NCI-H1417 treated with DMSO at 0.1 percent for 48 hours (cell line): ENCODE results near the gene SCFD1.

Source experiments
- DNase-seq: peaks from one replicate; lab custom pipeline; 2025; lab: John Stamatoyannopoulos, UW

SCFD1 gene

DNA sequence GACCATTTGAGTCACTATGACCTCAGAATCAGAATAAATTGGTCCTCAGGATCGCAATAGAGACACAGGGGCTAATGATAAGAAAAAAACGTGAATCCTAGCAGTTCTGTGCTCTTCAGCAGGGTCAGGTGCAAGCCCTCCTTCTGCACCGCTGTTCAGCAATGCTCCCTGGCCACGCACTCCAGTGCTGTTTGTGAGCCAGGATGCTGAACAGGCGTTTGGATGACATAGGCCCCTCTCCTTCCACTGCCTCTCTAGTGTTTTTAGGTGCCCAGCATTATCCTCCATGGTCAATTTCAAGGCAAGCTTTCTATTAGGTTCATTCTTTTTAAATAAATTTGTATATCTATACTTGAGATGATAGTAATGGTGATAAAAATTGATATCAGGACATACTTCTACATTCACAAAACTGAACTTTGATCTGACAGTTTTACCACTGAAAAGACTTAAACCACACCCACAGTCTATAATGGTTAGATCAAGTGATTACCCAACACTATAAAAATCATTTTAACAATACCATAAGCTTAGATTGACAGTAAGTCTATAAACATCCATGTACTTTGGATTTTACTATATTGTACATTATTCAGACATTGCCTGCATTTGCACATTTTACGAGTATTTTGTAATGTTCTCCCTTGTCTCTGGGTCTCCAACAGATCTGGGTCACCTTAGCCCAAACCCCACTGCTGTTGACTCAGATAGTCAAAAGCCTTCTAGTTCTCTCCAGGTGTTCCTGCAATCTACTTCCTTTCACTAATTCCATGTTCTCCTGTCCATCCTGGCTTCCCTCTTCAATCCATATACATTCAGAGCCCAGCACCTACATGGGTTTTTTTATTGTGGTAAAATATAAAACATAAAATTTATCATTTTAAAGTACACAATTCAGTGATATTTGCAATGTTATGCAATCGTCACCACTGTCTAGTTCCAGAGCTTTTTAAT is 137.3 kb downstream of the SCFD1 start:
- no peak for DNase-seq

DNA sequence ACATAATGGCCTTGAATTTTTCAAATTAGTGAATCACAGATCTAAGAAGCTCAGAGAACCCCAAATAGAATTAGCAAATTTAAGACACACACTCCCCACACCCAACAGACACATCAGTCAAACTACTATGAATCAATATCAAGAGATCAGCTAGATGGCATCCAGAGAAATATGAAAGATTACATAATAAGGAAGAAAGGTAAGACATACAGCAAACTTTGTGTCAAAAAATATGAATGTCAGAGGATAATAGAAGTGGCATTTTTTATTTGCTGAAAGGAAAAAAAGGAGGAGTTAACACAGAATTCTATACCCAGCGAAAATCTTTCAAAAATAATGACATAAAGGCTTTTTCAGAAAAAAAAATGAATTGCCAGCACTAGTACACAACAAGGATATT is 141.8 kb downstream of the SCFD1 start:
- no peak for DNase-seq

- no peak for DNase-seq
Observed at GRCh38 chr14:30767624-30768023, 145.5 kb downstream of the SCFD1 start.

GRCh38 chr14:30768791-30769190 is 146.7 kb downstream of the SCFD1 start:
- DNase-seq, result no peak

DNA sequence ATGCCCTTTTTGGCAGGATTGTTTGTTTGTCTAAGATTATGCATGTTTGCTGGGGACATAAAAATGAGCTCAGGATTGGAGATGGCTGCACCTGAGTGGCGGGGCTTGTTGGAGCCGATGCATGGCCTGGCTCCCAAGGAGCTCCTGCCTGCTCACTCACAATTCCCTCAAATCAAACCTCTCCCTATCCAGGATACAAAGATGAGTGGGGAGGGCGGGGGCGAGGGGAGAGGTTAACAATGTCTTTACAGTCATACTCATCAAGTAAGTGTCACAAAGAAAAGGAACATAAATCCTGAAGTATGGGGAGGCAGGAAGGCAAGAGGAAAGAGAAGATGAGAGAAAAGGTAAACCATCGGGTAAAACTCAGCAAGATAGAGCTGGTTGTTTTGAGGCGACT is 148.3 kb downstream of the SCFD1 start:
- no peak for DNase-seq

DNA sequence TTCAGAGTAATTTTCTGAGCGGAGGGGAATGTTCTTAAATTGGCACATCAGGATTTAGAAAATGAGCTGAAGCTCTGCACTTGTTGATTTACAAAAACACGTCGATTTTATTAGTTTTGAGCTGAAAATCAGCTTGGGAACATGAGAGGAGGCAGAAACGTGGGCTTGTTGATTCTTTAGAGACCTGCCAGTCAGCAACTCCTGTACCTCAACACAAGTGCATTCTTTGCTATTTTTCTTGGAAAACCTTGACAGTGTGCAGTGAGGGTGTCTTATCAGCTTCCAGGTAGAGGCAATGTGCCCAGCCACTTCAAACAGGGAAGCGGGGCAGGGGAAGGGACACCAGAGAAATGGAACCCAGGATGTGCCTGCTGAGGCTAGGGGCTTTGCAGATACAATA is 149.5 kb downstream of the SCFD1 start:
- no peak for DNase-seq

GRCh38 chr14:30779210-30779609 is 157.1 kb downstream of the SCFD1 start:
- no peak for DNase-seq
